Fibroblast of mammary gland (primary cell): Measurements from ENCODE around the gene JCHAIN.
"Not testable (repeated sequence)": the region's sequence is repeated elsewhere in the genome, so short reads cannot be mapped to it uniquely, and the experiment has no call there.

Source experiments
- DNase-seq: peaks from one replicate; pipeline ENCODE4 v3.0.0-alpha.2; 2010; ENCODE audit warnings: low read depth
- H3K4me3 ChIP-seq: 2 replicates; pipeline ENCODE4 v1.5.1; 2011; ENCODE audit warnings: low read depth, mild to moderate bottlenecking, low read length, moderate library complexity; ENCODE audit not compliant: control insufficient read depth
- CTCF ChIP-seq: conservative IDR thresholded peaks from 2 replicates; pipeline ENCODE4 v1.5.1; 2011; ENCODE audit warnings: low read depth, low read length, inconsistent platforms; ENCODE audit not compliant: control insufficient read depth, insufficient read depth

JCHAIN gene

GRCh38 chr4:70676554-70677090 is 10.3 kb upstream of the JCHAIN start:
- no peak overlapping the region for H3K4me3 ChIP-seq
- TF ChIP-seq CTCF = no peak
- DNase-seq = no peak

- DNase-seq = no peak
- H3K4me3 ChIP-seq = no peak overlapping the region
- TF ChIP-seq CTCF = no peak
Observed at GRCh38 chr4:70674731-70675130, 8.4 kb upstream of the JCHAIN start.

GRCh38 chr4:70674191-70674590 is 7.9 kb upstream of the JCHAIN start:
- no peak for DNase-seq
- TF ChIP-seq CTCF = no peak

GRCh38 chr4:70671091-70671490 is 4.8 kb upstream of the JCHAIN start:
- TF ChIP-seq CTCF = no peak
- no peak for DNase-seq
- no peak overlapping the region for H3K4me3 ChIP-seq

More at GRCh38 chr4:70674191-70674590, 7.9 kb upstream of the JCHAIN start:
- no peak overlapping the region for H3K4me3 ChIP-seq

GRCh38 chr4:70670332-70671014 is 4.2 kb upstream of the JCHAIN start:
- DNase-seq = peak; percentile 74
- TF ChIP-seq CTCF = no peak

GRCh38 chr4:70667740-70668535 is 1.6 kb upstream of the JCHAIN start:
- no peak overlapping the region for H3K4me3 ChIP-seq
- TF ChIP-seq CTCF = no peak

More at GRCh38 chr4:70670332-70671014, 4.2 kb upstream of the JCHAIN start:
- H3K4me3 ChIP-seq = no peak overlapping the region

GRCh38 chr4:70661309-70661922 is 4.9 kb downstream of the JCHAIN start:
- H3K4me3 ChIP-seq, DNase-seq: not testable (repeated sequence)

More at GRCh38 chr4:70667740-70668535, 1.6 kb upstream of the JCHAIN start:
- DNase-seq = peak; percentile 38
